ENCODE measurements around the gene LIPC.

LIPC gene

GRCh38 chr15:58477170-58477569 lies 45.4 kb downstream of the LIPC start:
- peak; percentile 21 for DNase-seq

GRCh38 chr15:58478035-58478434 lies 46.2 kb downstream of the LIPC start:
- no peak for DNase-seq

DNA sequence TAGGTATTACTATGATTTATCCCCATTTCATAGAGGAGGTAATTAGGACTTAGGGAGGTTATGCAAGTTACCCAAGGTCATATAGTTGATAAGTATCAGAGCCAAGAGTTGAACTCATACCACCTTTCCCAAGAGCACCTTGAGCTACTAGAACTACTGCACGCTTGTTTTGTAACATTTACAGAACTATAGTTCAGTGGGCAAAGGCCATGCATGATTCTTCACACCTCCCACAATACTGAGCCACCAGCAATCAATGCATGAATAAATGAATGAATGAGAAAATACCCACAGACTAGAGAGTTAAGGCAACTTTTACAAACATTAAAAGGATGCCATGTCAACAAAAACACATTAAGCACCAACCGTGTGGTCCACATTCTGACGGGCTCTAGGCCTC lies 46.8 kb downstream of the LIPC start:
- no peak for DNase-seq

GRCh38 chr15:58479941-58480340 lies 48.1 kb downstream of the LIPC start:
- DNase-seq, result no peak

DNA sequence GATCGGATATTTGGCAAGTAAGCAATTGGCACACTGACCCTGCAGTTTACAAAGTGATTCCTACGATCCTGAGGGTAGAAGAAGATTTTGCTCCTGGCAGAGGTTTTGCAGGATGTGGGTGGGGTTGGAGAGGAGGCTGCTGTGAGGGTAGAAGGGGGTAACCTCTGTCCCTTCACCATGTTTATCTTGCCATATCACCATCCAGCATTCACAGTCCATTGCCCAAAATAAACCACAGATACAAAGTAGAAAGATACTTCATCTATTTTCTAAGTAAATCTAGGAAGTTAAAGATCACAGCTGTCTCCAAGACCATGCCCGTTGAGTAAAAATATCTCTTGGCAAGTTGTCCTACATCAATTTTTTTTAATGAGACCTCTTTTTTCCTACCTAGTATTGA lies 51.6 kb downstream of the LIPC start:
- DNase-seq, result peak; percentile 56

DNA sequence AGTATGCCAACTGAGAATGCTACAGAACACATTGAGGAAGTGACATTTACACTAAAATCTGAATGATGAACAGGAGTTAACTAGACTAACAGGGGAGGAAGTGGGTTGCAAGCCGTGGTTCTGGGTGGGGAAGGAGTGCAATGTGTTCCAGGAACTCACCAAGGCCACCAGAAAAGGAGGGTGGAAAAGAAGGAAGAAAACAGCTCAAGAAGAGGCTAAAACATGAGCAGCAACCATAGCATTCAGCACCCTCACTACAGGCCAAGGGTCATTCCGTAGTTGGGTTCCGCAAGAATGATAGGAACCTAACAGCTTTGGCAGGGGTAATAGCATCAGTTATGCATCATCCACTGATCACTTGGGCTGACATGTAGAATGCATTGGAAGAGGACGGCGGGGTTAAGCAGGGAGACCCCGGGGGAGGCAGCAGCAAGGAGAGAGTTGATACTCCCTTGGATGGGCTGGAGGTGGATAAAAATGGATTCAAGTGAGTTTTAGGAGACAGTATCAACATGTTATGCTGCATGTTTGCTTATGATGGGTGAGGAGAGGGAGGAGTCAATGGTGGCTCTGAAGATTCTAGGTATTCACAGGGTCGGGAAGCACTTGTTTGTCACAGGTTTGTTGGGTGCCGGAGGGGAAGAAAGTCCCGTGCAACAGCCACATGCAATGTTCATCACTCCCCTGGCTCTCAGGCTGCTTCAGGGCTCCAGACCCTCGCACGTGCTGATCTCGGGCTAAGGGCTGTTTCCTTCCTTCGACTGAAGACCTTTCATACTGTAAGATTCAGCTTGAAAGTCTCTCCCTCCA lies 53.2 kb downstream of the LIPC start:
- DNase-seq, result peak; percentile 90

- DNase-seq, result no peak
Measured at GRCh38 chr15:58486062-58486461, 54.3 kb downstream of the LIPC start.

- no peak for DNase-seq
Measured at GRCh38 chr15:58486564-58486963, 54.8 kb downstream of the LIPC start.

DNA sequence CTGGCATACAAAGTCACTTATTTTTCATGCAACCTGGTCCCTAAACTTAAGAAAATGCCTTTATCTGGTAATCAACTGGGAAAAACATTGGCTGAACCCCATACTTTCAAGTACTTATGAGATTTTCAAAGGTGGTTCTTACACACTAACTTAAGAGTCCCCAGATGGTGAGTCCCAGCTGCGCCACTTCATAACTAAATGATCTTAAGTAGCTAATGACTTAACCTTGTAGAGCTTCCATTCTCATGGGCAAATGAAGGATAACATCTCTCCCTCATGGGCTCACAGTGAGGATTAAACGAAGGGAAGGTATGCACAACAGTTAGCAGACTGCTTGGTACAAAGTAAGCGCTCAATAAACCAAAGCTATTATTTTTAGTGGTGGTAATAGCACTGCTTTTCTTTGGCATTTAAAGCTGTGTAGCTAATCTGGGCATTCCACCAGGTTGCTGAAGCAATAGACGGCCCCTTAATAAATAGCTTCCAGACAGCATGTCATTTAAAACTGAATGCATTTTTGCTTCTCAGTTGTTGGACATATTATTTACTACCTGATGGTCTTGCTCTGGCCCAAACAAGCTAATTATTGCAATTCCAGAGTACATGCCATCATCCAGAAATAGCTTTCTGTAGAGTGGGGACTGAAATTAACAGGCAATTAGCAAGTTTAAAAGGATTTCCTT lies 55.4 kb downstream of the LIPC start:
- DNase-seq, result no peak

DNA sequence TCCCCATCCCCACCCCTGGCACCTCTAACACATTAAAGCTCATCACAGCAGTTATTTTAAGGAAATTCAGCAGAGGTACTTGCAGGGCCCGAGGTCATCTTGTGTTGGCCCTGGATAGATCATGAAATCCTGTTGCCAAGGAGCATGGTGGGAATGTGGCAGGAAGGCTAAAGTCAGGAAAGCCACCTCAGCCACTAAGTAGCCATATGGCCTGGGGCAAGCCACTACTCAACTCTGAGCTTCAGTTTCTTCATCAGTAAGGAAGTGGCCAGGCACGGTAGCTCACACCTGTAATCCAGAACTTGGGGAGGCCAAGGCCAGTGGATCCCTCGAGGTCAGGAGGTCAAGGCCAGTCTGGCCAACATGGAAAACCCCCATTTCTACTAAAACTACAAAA lies 55.9 kb downstream of the LIPC start:
- no peak for DNase-seq

GRCh38 chr15:58489289-58490085 lies 57.7 kb downstream of the LIPC start:
- DNase-seq, result no peak

GRCh38 chr15:58490086-58490887 lies 58.5 kb downstream of the LIPC start:
- no peak for DNase-seq

DNA sequence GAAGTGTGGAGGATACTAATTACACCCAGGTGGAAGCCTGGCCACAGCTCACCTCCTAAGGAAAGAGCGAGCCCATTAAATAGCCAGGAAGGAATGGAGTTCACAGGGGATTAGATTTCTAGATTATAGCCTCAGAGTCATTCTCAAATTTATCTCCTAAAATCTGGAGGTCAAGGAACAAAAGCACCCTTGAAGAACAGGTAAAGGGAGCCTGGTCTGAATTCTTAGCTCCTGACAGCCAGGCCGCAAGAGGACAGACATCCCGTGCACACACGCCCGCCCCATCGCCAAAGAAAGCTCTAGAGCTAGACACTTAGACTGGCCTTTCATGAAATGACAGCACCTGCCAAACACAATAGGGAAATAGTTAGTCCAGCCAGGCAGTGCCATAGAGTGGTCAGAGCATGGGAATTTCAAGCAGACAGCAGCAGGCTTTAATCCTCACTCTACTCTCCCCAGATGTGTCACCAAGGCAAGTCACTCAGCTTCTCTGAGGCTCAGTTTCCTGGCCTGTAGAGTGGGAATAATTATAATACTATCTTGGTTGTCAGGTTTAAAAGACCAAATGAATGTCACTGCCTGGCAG lies 59.2 kb downstream of the LIPC start:
- no peak for DNase-seq

- no peak for DNase-seq
Measured at GRCh38 chr15:58491499-58492202, 59.9 kb downstream of the LIPC start.

DNA sequence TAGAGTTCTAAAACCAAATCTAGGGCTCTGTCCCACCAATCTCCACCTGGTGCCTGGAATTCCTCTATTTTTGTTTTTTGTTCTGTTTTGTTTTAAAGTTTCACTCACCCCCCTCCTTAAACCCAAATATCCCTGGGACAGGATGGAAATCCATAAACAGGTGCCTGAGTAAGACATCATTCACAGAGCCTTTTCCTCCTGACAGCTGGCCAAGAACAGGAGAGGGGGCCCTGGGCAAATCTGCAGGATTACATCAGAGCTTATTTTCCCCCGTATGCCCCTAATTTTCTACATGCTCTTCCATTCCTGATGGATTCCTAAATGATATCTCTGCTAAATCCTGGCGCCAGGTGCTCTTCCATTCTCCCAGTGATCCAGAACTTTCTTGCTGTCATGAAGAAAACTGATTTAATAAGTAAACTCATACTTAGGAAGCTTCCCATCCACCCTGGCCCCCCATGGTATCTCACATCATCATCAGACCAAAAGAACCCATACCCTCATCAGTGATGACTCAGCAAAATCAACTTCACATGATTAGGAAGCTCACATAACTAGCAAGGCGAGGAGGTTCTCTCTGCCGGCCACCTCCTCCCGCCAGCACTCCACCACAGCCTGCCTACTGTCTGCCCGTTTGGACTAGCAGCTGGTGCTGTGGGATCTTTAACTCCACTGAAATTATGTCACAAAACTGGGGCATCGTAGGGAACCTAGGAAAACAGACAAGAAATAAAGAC lies 61.0 kb downstream of the LIPC start:
- DNase-seq, result no peak

DNA sequence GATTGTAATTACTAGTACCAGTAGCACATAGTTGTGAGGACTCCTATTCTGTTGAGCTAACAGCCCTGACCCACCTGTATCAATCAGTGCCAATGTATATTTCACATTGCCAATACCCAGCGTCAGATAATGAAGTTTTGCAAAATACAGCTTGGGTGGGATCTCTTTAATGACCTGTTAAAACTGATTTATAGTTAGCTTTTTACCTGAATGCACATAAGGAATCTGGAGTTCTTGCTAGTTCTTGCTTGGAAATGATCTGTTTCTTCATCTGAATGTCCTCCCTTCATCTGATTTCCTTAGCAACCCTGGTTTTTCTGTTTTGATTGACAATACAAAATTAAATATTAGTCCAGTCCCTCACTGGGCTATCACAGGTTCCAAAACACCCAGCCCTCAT lies 62.8 kb downstream of the LIPC start:
- no peak for DNase-seq

DNA sequence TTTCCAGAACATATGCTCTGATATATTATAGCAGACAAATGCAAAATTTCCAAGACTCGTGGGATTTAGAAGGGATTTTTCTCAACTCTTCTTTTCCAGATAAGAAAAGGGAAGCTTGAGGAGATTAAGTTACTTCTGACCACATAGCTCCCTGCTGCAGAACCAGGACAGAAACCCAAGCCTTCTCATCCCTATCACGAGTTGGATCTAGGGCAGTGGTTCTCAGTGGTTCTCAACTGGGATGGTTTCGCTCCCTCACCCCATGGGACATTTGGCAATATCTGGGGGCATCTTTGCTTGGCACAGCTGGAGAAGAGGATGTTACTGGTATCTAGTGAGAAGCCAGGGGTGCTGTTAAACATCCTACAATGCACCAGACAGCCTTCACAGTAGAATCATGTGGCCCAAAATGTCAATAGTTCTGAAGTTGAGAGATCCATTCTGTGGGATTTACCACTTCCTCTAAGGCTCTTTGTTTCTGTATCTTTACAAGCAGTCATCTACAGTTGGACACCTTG lies 64.2 kb downstream of the LIPC start:
- no peak for DNase-seq

DNA sequence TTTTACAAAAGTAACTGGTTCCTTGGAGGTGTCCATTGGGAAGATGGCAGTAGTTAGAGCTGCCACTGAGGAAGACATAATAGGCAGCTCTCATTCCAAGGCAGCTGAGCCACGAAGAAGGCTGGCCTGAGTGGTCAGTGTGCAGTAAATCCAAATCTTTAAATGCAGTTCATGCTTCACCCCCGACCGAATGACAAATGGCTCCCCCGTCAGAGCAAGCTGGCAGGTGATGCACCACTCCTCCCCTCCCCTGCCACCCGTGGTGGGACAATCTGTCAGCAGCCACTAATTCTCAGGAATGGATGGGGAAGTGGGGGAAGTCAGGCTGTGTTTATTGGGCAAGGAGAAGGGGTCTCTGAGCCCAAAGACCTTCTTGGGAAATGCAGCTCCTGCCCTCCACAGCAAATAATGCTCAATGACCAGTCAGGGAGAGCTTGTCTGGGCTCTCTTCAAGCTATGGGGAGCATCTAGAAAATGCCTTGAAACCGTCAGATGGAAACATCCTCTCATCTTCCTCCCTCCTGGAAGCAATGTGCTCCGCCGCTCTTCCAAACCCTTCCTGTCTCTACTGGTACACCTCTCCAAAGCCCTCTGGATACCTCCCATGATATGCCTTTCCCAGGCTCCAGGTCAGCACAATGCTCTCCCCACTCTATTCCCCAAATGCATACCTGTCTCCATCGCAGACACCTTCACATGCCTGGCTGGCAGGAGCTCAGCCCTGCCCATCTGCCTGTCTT lies 65.4 kb downstream of the LIPC start:
- no peak for DNase-seq

DNA sequence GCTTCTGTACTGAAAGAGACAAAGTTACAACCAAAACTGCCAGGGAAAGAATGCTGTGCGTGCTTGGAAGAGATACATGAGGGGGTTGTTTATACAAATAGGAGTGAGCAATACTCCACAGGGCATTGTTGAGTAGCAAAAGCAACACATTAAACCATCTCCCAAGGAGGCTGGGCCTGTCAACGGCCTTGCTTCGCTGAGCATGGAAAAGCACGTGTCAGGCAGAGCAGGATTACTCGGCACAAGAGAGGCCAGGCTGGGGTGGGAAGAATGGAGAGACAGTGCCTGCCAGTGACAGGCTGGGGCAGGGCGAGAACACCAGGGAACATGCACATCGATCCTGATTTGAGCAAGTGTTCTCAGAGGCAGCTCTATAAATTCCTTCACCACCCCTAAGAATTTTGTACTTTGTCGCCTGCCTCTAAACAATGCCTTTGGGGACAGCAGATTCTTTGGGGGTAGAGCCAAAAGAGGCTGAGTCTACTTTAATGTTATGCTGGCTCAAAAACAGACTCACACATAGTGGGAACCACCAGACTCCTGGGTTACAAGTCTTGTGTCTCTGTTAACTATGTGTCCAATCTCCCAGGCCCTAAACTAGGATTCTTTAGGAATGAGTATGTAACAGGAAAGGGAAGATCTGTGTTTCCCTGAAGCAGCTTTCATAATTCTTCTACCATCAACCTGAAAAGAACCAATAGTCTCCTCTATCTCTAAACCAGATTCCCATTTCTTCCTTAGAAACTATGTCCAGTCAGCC lies 67.2 kb downstream of the LIPC start:
- DNase-seq, result no peak

Data from GF-D8 (cell line).